Uterus (tissue), 4 donors: ENCODE results near the gene PRKX. TPM values are rescaled to one million over a fixed set of nuclear protein-coding genes. Genes with fewer than 3 reads are reported as not detected.
"Not testable (repeated sequence)": the region's sequence is repeated elsewhere in the genome, so short reads cannot be mapped to it uniquely, and the experiment has no call there.

Source experiments
- DNase-seq, 2 donors: peaks; one replicate each; pipeline ENCODE4 v3.0.0-alpha.2; 2019 to 2020
- H3K27ac ChIP-seq, 2 donors: fragments of 200-600 bp; sonication (generic); 1 replicate in 1 of 2; 2 replicates in 1 of 2; pipeline ENCODE4 v1.5.1; 2016 to 2018
- H3K27me3 ChIP-seq, 2 donors: fragments of 200-600 bp; sonication (generic); one replicate each; pipeline ENCODE4 v1.5.1; 2018 to 2019; ENCODE audit warnings: control low read depth in 1 of 2
- H3K36me3 ChIP-seq, 2 donors: fragments of 200-600 bp; sonication (generic); one replicate each; pipeline ENCODE4 v1.5.1; 2019; ENCODE audit warnings: control low read depth in 1 of 2
- H3K4me1 ChIP-seq, 2 donors: fragments of 200-600 bp; sonication (generic); one replicate each; pipeline ENCODE4 v1.5.1; 2018 to 2019; ENCODE audit warnings: control low read depth in 1 of 2
- H3K4me3 ChIP-seq, 2 donors: fragments of 200-600 bp; sonication (generic); 1 replicate in 1 of 2; 2 replicates in 1 of 2; pipeline ENCODE4 v1.5.1; 2018 to 2019; ENCODE audit warnings: mild to moderate bottlenecking in 1 of 2
- H3K9me3 ChIP-seq, 2 donors: fragments of 200-600 bp; sonication (generic); one replicate each; pipeline ENCODE4 v1.5.1; 2019; ENCODE audit warnings: control low read depth in 1 of 2
- POLR2A ChIP-seq, 2 donors: fragments of 450-650 bp; IDR thresholded peaks; one replicate each; pipeline ENCODE4 v1.6.1; 2016; ENCODE audit warnings: antibody characterized with exemption in 2 of 2, mild to moderate bottlenecking in 1 of 2, moderate library complexity in 1 of 2
- intact Hi-C: fragments of 100-400 bp; cut with DNase I; formaldehyde crosslinking; loops from one replicate; pipeline ENCODE4 v1.15.1; 2023; ENCODE audit warnings: low total_unique reads
- total RNA-seq, 4 donors: library from RNA; depleted of rRNA in 3 of 4; stranded (reverse); fragments of >200 nt in 3 of 4; gene quantifications; one replicate each; pipeline versions ENCODE4 v1.1.0 to v1.2.4, GENCODE V29; 2014 to 2023
- TF ChIP-seq, protein P1 (sequence below), 4 experiments: fragments of 200-600 bp in 2 of 4; fragments of 450-650 bp in 2 of 4; sonication (generic) in 2 of 4; IDR thresholded peaks; one replicate each; pipeline ENCODE4 v1.5.1; 2016 to 2019; ENCODE audit warnings: antibody characterized with exemption in 4 of 4, mild to moderate bottlenecking in 2 of 4, moderate library complexity in 1 of 4
- donor health status: DM: yes; HTN: yes; CAD: no.

PRKX gene
- total RNA-seq, 4 donors from 2014 or later, result 8.5 to 27.9 (median 12.0) TPM

DNA sequence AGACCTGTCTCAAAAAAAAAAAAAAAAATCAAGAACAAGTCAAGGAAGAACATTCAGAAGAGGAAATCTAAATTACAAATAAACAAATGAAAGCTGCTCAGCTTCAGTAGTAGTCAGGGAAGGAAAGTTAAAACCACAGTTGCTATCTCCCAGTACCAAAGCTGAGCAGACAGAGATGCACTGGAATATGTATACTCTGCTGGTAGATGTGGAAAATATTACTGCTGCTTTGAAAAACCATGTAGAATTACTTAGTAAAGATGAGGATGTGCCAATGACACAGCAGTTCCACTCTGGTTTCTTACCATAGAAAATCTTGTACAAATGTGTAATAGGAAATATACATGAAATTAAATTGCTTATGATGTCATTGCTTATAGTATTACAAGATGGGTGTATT, 25.1 kb upstream of the PRKX start:
- Histone ChIP-seq H3K4me1 (no peaks in the 10 kb centered on the region), H3K27me3 (no peaks in the 10 kb centered on the region), H3K9me3 (no peaks in the 10 kb centered on the region), H3K27ac (no peak overlapping the region), H3K4me3 (no peak overlapping the region), H3K36me3 (no peaks in the 10 kb centered on the region)
- DNase-seq, result no peak
- intact Hi-C loops, result no loop called here
- TF ChIP-seq, protein P1, sequence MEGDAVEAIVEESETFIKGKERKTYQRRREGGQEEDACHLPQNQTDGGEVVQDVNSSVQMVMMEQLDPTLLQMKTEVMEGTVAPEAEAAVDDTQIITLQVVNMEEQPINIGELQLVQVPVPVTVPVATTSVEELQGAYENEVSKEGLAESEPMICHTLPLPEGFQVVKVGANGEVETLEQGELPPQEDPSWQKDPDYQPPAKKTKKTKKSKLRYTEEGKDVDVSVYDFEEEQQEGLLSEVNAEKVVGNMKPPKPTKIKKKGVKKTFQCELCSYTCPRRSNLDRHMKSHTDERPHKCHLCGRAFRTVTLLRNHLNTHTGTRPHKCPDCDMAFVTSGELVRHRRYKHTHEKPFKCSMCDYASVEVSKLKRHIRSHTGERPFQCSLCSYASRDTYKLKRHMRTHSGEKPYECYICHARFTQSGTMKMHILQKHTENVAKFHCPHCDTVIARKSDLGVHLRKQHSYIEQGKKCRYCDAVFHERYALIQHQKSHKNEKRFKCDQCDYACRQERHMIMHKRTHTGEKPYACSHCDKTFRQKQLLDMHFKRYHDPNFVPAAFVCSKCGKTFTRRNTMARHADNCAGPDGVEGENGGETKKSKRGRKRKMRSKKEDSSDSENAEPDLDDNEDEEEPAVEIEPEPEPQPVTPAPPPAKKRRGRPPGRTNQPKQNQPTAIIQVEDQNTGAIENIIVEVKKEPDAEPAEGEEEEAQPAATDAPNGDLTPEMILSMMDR (IDR thresholded peaks at IDR 0.05), result no peak
- no peak for TF ChIP-seq POLR2A (IDR thresholded peaks at IDR 0.05)

DNA sequence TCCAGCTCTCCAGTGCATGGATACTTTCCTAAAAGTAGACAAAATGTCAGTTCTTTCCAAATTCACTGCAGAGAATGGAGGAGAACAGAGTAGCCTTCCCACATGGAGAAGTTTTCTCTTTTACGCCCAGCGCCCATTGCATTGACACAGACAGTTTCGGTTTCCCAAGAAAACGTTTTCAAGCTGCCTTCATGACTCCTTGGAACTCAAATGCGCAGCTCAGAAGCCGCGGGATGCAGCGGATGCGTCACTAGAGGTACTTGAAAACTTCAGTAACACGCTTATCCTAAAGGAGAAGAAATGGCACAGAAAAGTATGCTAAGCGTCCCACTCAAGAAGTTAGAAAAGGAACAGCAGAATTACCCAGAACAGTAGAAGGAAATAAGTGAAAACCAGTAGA, 23.1 kb upstream of the PRKX start:
- H3K9me3 ChIP-seq, DNase-seq, H3K36me3 ChIP-seq, intact Hi-C loops, H3K27ac ChIP-seq, H3K27me3 ChIP-seq, H3K4me1 ChIP-seq, H3K4me3 ChIP-seq: not testable (repeated sequence)

DNA sequence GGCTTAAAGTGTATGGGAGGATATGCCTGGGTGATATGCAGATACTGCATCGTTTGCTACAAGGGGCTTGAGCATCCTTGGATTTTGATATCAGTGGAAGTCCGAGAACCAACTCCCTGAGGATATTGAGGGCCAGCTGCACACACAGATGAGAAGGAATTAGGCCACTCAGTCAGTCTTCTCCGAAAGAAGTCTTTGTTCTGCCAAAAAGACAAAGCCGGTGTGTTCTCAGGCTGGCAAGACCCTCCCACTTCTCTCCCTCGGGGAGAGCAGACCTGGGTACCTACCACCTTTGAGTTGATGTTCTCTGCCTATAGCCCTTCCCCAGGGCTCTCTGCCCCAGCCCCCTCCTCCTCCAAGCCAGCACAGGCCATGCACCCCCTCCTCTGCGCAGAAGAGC, 22.4 kb upstream of the PRKX start:
- intact Hi-C loops, DNase-seq, H3K4me1 ChIP-seq, H3K27ac ChIP-seq, H3K27me3 ChIP-seq, H3K4me3 ChIP-seq, H3K36me3 ChIP-seq, H3K9me3 ChIP-seq: not testable (repeated sequence)

DNA sequence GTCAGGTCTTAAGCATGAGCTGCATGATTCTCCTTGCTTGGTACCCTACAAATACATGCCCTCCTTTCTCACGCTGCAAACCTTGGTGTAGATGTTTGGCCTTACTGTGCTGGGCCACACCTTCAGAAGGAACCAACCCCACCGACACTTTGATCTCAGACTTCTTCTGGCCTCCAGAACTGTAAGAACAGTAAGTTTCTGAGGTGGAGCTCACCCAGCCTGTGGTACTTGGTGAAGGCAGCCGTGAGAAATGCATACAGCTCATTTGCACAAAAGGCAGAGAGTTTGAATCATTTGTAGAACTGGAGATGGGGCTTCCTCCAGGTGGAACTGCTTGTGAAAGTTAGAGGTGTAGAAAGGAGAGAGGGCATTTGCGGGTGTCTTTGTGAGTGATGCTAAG, 21.0 kb upstream of the PRKX start:
- H3K9me3 ChIP-seq, H3K4me1 ChIP-seq, H3K27ac ChIP-seq, H3K4me3 ChIP-seq, intact Hi-C loops, DNase-seq, H3K27me3 ChIP-seq, H3K36me3 ChIP-seq: not testable (repeated sequence)

DNA sequence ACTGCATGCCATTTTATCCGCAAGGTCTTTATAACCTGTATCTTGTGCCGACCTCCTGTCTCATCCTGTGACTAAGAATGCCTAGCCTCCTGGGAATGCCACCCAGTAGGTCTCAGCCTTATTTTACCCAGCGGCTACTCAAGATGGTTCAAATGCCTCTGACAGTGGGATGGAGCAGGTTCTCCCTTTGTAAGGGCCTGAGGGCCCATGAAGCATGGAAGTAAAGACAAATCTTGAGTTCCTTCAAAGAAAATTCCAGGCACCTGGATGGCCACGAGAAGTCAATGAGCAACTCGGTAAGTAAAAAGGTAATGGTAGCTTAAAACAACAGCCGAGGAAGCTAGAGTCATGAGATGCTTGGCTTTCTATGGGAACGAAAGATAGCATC, 19.6 kb upstream of the PRKX start:
- no peak for TF ChIP-seq POLR2A (IDR thresholded peaks at IDR 0.05)
- TF ChIP-seq, protein P1 (IDR thresholded peaks at IDR 0.05), result no peak
- Histone ChIP-seq H3K9me3 (no peaks in the 10 kb centered on the region), H3K4me1 (no peaks in the 10 kb centered on the region), H3K4me3 (no peak overlapping the region), H3K36me3 (no peaks in the 10 kb centered on the region), H3K27me3 (no peaks in the 10 kb centered on the region), H3K27ac (no peak overlapping the region)
- intact Hi-C loops, result no loop called here
- no peak for DNase-seq

DNA sequence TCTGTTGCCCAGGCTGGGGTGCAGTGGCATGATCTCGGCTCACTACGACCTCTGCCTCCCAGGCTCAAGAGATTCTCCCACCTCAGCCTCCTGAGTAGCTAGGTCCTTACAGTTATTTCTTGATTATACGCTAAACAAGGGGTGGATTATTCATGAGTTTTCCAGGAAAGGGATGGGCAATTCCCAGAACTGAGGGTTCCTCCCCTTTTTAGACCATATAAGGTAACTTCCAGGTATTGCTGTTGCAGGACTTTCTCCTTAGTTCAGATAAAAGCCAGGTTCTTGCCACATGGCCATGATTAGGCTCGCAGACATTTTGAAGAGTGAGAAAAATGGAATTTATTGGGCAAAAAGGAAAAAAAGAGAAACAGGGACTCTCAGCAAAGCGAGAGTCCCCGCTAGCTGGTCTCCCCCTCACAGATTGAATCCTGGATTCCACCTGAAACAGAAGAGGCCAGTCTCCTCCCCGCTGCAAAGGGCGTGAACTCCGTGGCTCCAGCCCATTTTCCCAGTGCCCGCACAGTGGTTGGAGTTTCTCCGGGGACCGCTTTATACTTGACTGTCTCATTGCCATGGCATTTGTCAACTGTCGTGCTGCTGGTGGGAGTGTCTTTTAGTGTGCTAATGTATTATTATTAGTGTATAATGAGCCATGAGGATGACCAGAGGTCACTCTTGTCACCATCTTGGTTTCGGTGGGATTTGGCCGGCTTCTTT, 19.0 kb upstream of the PRKX start:
- H3K4me1 ChIP-seq, H3K27ac ChIP-seq, H3K4me3 ChIP-seq, H3K9me3 ChIP-seq, H3K36me3 ChIP-seq, DNase-seq, intact Hi-C loops, H3K27me3 ChIP-seq: not testable (repeated sequence)

DNA sequence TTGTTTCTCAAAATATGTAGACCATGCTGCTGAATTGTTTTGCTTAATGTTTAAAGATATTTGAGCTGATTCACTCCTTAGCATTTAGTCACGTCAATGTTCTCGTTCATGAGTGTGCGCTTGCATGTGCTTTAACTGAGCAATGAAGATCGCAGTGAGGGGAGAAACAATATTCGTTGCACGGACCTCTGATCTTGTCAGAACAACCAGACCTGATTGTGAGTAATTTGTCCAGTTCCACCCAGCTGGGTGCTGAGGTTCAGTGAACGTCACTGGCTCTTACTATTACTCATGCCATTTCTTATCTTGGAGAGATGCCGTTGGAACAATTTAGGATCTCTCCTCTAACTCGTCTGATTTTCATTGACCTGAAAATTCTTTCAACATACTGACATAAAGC, 15.0 kb upstream of the PRKX start:
- intact Hi-C loops, result no loop called here
- Histone ChIP-seq H3K4me1 (no peaks in the 10 kb centered on the region), H3K27ac (no peak overlapping the region), H3K27me3 (no peaks in the 10 kb centered on the region), H3K9me3 (no peaks in the 10 kb centered on the region), H3K36me3 (no peaks in the 10 kb centered on the region), H3K4me3 (no peak overlapping the region)
- TF ChIP-seq, protein P1 (IDR thresholded peaks at IDR 0.05), result no peak
- no peak for TF ChIP-seq POLR2A (IDR thresholded peaks at IDR 0.05)
- no peak for DNase-seq

DNA sequence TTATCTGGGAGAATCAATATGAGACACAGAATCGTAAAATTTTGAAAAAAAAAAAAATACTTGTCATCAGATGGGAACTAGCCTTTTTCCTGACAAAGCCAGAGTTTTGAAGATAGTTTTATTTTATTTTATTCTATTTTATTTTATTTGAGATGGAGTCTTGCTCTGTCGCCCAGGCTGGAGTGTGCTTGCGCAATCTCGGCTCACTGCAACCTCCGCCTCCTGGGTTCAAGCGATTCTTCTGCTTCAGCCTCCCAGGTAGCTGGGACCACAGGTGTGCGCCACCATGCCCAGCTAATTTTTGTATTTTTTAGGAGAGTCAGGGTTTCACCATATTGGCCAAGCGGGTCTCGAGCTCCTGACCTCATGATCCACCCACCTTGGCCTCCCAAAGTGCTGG, 10.0 kb upstream of the PRKX start:
- intact Hi-C loops, H3K27ac ChIP-seq, DNase-seq, H3K9me3 ChIP-seq, H3K4me3 ChIP-seq, H3K27me3 ChIP-seq, H3K4me1 ChIP-seq, H3K36me3 ChIP-seq: not testable (repeated sequence)
